GM12874 (cell line): ENCODE data around the gene ADAMTS14.

ENCODE experiments used
- TF ChIP-seq, protein P1 (sequence below): IDR thresholded peaks from 2 replicates; pipeline ENCODE4 v1.5.1; 2011; ENCODE audit warnings: low read depth, mild to moderate bottlenecking, control low read depth, low read length, moderate library complexity; ENCODE audit not compliant: insufficient read depth

ADAMTS14 gene

DNA sequence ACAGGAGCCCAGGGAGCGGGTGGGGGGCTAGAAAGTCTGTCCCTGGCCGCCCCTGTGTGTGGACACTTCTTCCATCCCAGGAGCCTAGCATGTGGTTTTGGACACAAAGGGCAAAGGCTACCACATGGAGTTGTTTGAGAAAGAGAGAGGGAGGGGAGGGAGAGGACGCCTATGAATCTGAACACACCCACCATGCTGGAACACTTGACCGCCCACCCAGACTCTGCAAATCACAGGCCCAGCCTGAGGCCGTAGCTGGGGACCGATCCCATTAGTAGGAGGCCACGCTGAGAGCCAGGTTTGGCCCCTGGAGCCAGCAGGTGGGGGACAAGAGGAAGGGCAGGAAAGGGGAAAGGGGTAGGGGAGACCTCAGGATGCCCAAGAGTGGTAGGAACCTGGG, 39.6 kb downstream of the ADAMTS14 start:
- TF ChIP-seq, protein P1, sequence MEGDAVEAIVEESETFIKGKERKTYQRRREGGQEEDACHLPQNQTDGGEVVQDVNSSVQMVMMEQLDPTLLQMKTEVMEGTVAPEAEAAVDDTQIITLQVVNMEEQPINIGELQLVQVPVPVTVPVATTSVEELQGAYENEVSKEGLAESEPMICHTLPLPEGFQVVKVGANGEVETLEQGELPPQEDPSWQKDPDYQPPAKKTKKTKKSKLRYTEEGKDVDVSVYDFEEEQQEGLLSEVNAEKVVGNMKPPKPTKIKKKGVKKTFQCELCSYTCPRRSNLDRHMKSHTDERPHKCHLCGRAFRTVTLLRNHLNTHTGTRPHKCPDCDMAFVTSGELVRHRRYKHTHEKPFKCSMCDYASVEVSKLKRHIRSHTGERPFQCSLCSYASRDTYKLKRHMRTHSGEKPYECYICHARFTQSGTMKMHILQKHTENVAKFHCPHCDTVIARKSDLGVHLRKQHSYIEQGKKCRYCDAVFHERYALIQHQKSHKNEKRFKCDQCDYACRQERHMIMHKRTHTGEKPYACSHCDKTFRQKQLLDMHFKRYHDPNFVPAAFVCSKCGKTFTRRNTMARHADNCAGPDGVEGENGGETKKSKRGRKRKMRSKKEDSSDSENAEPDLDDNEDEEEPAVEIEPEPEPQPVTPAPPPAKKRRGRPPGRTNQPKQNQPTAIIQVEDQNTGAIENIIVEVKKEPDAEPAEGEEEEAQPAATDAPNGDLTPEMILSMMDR, result no peak

DNA sequence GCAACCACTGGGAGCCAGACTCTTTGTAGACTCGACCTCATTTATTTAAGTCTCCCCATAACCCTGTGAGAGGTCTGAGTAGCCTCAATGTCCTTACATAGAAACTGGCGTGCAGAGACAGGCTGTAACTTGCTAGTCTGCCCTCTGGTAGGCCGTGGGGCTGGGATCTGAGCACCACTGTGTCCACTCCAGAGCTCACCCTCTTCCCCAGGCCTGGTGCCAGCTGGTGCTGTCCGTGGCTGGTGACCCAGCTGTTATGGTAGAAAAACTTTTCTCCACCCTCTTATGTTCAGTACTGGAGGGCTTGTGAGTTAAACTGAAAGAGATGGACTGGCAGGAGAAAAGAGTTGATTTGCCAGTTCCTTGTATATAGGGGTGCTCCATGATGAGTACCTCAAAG, 41.9 kb downstream of the ADAMTS14 start:
- TF ChIP-seq, protein P1, result no peak

DNA sequence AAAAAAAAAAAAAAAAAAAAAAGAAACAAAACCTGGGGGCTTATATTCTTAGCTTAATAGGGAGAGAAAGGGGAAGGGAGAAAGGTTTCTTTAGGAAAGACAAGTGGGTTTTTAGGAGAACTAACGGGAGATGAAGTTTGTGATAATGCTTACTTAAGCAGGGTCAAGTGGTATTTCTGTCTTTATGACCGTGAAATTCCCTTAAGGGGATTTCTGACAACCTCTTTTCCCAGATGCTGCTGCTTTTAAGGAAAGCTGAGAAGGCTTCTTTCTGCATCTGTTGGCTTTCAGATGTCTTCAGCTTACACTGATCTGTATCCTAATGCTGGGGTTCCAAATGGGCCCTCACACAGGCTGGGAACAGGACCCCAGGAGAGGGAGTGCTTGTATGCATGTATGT, 42.6 kb downstream of the ADAMTS14 start:
- TF ChIP-seq, protein P1, result no peak

DNA sequence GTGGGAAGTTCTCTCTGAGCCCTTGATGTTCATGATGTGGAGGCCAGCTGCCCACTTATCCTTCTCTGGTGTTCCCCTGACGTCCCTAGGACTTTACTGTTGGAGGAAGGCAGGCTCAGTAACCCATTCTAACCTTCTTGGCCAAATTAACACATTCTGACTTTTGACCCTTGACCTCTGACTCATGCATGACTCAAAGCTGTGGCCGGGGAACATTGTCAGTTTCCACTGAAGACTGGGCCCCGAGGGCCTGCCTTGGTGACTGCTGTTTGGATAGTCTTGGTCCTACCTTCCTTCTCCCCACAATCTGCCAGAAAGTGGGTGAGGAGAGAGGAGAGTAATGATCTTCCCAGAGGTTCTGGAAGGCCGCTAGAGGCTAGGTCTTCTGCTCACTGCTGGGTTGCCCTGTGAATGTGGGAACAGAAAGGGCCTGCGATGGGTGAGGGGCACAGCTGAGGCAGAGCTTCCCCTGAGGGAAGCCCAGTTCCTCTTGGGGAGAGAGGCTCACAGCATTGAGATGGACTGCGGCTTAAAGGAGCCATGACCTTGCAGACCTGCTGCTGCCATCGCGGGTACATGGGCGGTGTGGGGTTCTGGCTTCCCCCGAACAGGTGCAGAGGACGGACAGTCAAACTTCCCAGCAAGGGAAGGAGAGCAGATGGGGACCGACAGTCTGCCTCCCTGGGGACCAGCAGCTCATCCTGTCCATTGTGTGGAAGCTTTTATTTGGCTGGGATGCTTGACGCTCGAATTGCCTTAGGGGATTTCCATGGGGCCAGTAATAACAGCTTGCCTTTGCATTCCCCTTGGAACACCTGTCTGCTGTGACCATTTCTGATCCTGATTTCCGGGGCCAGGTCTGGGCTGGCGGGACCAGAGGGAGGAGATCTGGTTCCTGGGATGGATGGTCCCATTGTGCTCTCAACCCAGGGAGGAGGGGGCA, 43.8 kb downstream of the ADAMTS14 start:
- TF ChIP-seq, protein P1, result no peak

DNA sequence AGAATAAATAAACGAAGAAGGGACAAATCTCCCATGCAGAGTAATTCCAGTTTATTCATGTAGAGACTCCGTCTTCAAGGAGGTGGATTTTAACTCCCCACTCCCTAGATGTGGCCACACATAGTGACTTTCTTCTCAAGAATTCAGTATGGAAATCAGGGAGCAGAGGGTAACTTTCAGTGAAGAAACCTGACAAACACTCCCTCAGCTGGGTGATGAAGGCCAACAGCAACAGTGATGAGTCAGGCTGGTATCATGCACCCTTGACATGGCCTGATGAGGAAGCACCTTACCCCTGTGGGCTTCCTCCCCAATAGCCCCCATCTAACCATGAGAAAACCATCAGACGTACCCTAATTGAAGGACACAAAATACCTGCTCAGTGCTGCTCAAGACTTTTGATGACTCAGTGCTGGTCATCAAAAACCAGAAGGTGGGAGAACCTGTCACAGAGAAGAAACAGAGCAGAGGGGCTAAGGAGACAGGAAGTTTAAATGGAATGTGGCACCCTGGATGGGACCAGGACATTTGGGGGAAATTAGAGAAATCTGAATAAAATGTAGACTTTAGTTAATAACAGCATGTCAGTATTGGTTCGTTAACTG, 50.6 kb downstream of the ADAMTS14 start:
- TF ChIP-seq, protein P1, result no peak

DNA sequence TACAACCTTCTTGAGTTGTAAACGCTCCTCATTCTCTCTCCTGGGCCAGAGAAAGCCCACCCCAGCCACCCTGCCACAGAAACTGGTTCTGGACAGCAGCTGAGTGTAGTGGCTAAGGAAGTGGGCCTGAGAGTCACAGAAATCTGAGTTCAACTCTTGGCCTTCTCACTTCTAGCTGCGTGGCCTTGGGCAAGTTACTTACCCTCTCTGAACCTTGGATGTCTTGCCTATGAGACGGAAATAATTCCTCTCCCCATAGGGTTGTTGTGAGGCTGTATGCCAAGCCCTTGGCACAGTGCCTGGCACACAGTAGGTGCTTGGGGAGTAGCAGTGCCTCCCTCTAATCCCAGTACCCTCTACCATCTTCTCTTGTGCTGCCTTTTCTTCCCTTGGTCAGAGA, 51.5 kb downstream of the ADAMTS14 start:
- TF ChIP-seq, protein P1, result no peak

DNA sequence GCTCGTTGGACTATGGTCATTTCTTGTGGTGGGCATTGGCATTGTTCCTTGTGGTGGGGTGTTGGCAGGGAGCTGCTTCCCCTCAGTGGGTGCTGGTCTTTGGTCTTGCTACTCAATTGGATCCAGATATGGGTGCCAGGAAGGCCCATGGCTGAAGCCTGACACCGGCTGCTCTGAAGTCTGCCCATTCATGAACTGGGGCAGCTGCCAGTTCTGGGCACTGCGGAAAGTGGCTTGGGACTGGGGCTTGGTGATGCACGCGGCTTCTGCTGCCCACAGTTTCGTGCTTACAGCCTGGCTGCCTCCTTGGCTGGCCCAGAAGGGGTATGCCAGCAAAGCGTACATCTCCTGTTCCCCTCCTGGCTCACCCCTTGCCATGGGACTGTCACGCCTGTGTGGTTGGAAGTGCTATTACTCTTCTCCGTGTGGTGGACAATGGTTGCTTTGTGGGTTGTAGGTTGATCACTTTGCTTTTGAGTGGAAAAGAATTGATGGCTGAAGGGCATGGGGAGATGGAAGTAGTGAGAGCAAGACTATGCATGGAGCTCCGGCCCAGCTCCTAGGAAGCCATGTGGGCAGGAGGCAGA, 54.7 kb downstream of the ADAMTS14 start:
- TF ChIP-seq, protein P1, result no peak
